GM18907 (cell line): ENCODE measurements around the gene CHST11.
A peak's percentile ranks its signal among the peaks of the same experiment; 100 is the strongest.

Experiments used
- ATAC-seq: cut with Tn5 transposase; IDR thresholded peaks from one replicate; pipeline ENCODE4 v1.9.1; 2021; ENCODE audit warnings: mild to moderate bottlenecking, moderate library complexity; ENCODE audit not compliant: unreplicated experiment

The CHST11 gene

DNA sequence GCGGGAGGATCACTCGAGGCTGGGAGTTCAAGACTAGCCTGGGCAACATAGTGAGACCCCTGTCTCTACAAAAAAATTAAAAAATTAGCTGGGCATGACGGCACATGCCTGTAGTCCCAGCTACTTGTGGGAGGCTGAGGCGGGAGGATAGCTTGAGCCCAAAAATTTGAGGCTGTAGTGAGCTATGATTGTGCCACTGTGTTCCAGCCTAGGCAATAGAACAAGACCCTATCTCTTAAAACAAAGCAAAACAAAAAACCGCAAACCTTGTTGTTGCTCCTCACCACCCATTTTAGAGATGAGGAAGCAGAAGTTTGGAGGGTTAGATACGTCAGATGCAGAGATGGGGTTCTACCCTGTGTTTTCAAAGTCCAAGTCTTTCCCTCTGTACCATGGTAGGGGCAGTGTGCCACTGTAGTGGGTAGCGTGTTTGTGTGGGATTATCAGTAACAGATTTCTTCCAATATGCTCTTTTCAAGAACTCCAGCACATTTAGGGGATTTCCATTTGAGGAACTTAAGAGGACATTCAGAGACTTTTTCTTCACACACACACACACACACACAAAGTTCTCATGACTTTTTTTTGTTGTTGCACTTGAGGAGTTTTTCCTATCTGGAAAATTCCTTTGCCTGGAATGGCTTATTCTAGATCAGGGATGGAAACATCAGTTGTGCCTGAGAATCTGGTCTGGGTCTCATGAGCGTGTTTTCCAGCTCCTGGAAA is 186.5 kb downstream of the CHST11 start:
- no peak for ATAC-seq

DNA sequence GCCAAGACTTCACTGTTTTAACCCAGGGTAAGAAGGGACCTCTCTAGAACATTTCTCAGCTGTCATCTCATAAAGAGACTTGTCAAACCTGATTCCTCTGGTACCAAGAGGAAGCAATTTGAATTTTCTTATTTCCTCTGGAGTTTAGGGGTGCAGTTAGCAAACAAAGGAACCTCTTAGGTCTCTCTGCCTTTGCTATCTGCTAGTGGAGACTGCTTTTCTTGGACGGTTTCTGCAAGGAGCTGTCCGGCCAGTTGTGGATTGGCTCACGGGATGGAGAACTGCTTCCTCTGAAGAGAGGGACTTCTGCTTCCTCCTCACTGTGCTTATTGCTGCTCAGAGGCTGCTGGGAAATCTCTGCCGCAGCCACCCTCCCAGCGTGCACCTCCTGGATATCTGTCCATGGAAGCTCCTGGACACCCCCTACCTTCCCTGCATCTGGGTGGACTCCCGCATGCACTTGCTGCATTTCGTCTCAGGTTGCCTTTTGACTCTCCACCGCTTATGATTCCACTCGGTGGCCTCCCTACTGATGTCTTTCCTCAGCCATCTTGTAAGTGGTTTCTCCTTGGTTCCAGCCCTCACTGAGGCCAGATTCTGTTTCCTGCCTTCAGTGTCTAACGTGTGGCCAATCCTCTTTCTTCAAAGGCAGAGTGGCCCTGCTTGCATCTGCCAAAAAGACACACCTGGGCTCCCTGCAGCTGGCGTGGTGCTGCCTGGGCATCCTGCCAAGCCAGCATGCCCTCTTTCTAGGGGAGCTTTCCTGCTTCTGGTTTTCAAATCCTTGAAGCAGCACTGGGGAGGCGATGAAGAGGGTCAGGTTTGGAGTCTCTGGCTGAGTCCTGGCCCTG is 187.3 kb downstream of the CHST11 start:
- ATAC-seq: peak; percentile 33

DNA sequence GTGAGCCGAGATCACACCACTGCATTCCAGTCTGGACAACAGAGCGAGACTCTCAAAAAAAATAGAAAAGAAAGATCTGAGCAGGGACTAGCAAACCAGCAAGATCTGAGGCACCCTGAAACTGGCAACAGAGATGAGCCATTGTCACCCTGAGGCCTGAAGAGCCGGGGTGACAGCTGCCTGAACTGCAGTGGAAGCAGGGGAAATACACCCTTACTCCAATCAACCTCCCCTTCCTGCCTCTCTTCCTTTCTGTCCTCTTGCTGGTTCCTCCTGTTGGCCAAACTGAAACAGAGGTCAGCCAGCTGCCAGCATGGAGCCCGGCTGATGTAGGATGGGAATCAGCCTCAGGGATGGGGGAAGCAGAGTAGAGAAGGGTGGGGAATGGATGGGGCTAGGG is 192.0 kb downstream of the CHST11 start:
- ATAC-seq: no peak

DNA sequence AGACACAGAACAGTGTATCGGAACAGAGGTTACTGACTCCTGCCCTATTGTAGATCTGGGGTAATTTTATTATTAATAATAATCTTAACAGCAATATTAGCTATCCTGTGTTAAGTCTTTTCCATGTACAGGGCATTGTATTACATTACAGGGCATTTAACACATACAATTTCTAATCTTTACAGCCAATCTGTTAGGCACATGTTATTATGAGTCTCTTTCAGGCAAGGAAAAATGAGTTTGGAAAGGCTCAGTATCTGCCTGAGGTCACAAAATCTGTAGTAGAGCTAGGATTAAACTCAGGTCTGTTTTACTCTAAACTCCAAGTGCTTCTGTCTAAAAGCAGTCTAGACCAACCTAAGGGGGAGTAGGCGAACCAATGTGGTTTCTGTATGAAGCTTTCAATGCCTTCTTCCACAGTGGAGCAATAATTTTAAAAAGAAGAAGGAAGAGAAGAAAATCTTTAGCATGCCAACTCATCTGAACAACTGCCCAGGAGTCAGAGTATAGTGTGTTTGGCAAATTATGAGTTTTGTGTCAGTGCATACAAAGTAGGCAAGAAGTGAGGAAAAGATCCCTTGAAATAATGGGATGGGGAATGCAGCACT is 192.6 kb downstream of the CHST11 start:
- ATAC-seq: no peak

DNA sequence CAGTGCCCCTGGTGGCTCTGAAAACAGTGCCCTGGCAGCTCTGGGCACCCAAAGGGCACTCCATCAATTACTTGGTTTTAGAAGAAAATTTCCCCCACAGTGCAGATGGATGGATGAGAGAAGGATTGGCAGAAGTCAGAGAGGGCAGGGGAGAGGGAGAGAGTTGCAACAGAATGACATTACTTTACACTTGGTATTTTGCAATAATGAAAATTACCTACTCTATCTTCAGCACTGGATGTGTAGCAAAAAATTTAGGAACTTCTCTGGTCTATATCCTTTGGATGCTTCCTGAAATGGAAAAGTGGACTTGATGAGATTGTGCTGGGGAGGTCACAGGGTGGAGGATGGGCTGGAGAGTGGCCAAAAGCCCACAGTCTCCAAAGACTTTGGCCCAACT is 193.2 kb downstream of the CHST11 start:
- ATAC-seq: no peak

DNA sequence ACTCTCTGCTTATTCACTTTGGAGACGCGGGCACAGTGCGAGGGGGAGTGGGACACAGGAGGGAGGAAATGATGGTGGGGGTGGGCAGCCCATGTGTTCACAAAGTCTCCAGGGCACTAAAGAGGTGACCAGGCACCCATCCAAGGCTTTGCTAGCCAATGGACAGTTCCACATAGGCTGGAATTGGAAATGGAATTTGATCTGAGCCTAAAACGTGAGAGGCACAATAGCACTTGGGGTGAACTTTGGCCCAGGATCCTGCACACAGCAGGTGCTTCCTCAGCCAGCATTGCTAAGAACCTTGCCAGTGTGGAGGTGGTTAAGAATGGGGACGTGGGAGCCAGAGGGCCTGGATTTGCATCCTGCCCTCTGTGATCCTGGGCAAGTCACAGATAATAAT is 193.8 kb downstream of the CHST11 start:
- no peak for ATAC-seq

DNA sequence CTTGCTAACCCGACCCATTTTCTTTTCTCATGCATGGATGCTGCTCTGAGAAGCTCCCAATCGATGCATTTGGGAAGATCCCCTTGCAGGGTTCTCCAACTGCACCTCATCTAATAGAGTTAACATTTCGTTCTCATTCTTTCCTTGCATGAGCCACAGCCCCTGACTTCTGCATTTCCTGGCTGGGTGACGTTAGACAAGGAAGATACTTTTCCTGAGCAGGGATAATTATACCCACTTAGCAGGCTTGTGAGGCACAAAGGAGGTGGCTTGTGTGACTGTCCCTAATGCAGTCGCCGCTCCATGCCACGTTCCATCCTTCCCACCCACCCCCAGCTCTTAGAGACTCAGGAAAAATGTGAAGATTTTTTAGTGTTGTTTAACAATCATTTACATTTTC is 195.1 kb downstream of the CHST11 start:
- ATAC-seq: no peak

DNA sequence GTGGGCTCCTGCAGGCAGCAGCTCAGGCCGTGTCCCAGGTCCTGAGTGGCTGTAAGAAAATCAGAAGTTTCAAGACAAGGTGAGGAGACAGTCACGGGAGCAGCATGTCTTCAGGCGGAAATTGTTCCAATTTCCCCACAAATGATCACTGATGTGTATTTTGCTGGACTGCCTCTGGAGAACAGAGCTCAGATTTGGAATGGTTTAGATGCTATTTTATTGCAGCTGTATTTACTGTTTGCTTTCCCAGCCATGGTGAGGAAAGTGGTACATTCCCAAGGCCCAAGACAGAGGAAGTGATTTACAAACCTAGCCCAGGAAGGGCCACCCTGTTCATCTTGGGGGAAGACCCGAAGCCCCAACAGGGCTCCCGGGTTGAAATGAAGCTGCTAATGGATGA is 195.6 kb downstream of the CHST11 start:
- ATAC-seq: no peak

DNA sequence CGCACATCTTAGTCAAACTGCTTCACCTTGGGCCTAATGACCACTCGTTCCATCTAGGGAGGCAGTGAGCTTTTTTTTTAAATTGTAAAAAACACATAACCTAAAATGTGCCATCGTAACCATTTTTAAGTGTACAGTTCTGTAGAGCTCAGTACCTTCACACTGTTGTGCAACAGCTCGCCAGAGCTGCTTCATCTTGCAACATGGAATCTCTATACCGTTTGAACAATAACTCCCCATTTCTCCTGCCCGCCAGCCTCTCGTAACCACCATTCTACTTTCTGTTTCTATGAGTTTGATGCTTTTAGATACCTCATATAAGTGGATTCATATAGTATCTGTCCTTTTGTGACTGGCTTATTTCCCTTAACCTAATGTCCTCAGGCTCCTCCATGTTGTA is 196.2 kb downstream of the CHST11 start:
- no peak for ATAC-seq

DNA sequence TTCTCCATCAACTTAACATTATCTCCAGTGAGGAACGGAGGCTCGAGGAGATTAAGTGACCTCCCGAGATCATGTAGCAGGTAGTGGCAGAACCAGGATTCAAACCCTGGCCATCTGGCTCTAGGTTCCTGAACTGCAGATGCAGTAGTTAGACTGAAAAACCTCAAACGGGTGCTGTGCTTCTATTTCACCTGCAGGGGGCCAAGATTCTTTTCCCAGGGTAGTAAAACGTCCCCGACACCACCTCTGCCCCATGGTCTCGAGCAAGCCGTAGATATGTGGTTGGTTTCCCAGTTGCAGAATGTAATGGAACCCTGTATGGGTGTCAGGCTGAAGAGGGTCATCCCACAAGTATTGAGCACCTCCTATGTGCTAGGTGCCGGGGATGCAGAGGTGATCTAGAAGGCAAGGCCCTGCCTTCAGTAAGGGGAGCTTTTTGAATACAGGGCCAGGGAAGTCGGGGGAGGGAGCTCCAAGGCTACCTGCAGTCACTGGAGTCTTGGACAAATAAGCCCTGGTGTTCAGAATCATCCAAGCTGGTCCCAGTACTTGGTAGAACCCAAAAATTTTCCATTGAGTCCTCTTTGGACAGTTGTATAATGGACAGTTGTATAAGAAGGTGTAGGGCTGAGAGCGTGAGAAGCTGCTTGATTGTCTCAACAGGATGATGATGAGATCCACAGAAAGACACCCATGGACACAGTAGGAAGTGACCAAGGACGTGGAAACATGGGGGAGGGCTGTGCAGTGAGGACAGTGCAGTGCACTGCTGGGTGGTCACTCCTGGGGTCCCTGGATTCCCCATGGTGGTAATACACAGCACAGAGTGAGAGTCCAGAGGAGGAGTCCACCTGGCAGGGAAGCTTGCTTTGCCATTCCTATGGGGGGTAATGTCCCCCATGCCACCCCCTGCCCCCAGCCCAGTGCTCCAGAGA is 197.2 kb downstream of the CHST11 start:
- ATAC-seq: no peak

DNA sequence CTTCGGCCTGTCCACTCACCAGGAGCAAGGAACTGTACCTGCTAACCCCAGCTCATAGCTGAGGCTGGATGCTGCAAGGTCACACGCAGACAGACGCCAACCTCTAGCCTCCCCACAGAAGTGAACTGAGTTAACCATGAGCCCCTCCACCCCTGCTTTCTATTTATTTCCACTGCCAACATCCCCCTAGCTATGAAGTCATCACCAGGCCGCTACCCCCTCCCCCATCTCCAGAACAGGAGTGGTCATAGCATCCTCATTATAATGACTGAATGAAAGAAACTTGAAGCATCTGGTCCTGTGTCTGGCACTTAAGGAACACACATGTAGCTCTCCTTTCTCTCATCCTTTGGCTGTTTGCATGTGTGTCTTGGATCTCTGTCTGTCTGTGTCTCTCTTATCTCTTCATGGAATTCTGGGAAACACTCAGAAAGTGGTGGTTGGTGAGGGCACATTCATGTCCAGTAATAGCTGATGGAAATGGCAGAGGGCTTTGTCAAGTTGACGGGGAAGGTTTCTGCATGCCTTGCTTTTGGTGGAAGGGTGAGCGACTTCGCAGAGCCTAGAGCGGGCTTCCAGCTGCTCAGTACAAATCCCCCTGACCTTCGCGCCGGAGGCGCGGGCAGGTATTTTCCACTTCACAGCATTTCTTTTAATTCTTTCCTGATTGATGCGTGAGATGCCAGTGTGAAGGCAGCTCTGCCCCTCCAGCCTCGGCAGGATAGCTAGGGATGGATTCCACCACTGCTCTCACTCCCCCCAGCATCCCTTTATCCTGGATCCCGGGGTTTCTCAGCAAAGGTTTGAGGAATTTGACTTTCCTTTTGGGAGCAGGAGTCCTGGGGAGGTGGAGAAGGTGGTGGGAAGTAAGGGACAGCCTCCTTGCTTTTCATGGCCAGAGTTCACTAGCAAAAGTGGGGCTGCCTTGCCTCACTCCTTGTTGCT is 198.2 kb downstream of the CHST11 start:
- ATAC-seq: no peak

DNA sequence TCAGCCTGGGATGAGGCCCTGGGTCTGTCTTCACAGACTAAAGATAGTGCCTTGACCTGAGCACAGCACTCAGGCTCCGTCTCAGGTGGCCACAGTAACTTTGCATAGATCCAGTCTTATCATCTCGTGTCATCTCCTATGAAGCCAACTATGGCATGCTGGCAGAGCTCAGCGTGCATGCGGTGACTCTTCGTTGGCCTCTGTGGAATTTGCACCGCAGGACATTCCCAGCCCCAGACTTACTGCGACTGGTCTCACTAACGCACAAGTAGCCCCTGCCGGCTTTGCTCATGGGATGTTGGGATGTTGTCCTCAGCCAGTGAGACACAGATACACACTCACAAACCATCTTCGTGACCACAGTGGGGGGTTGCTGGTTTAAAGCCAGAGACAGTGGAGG is 199.6 kb downstream of the CHST11 start:
- no peak for ATAC-seq

DNA sequence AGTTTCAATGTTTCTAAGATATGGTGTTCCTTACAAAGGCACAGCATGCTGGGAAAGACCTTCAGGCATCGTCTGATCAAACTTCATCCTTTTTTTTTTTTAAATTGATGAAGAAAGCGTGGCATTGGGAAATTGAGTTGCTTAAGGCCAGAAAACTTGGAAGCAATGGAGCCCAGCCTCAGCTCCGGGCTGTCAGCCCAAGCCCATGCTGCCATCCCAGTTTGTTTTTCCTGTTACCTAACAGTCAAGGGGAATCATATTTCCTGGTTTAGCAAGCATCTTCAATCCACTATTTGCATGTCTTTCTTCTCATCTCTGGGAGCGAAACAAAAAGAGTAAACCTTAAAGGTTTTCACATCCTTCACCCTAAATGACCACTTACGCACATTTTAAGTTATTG is 200.2 kb downstream of the CHST11 start:
- ATAC-seq: no peak

DNA sequence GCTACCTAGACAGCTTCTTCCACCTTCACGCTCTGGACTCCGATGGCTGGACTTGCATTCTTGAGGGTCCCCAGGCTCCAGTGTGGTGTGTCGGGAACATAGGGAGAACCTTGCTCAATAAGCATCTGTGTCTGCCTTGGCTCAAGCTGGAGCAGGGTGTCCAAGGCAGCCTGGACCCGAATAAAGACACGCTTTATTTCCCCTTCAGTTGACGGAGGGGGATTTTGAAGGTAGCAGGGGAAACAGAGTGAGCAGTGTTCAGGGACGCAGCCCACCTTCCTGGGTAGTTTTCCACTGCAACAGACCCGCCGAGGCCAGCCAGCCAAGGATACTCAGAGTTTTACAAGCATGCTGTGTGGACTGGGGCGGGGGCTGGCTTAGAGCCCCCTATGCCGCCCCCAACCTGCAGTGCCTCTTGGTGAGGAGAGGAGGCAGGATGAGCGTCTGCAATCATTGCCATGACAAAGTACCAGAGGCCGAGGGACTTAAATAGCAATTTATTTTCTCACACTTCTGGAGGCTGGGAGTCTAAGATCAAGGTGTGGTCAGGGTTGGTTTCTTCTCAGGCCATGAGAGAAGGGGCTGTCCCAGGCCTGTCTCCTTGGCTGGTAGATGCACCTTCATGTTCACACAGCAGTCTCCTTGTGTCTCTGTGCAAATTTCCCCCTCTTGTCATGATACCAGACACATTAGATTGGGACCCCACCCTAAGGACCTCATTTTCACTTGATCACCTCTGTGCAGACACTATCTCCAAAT is 201.2 kb downstream of the CHST11 start:
- ATAC-seq: peak; percentile 56

DNA sequence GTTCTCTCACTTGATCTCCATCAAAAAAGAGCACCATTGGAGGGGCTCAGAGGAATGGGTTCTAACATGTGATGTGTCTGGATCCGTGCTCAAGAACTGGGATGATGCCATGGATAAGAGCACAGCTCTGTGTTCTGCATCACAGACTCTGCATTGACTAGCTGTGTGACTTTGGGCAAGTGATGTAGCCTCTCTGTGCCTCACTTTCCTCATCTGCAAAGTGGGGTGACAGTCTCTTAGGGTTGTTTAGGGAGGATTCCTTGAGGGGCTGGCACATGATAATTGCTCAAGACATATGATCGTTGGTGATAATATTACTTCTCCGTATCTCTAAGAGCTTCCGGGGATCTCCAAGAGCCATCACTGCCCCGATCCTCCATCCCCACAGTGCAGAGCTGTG is 202.3 kb downstream of the CHST11 start:
- ATAC-seq: no peak

DNA sequence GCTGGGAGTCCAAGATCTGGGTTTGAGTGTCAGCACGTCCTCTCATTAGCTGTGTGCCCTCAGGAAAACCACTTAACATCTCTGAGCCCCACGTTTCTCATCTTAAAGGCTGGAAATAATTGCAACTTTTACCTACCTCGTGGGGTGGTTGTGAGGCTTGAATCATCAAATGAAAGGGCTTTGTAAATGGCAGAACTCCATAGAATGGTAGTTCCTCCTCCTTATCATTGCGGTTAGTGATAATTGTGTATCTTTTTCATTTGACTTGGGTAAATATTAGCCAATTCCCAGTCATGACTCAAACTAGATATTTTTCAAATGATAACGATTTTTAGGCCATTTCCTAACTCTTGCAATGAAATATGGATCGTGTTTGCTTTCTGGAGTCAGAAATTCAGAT is 205.5 kb downstream of the CHST11 start:
- ATAC-seq: no peak

DNA sequence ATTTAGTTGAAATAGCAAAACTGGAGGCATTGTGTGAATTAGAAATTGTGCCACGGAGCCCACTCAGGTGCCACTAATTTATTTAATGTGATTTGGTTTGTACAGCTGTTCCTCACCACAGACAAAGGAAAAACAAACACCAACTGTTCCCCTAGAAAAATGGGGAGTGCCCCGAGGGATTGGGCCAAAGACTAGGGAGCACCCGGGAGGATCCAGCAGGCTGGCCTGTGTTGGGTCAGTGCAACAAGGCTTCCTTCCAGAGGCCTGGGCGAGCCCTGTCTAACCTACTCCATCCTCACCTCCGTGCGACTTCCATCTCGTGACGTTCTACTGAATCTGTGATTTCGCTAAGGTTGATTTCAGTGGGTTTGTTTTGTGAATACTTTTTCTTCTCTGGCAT is 206.2 kb downstream of the CHST11 start:
- ATAC-seq: no peak

DNA sequence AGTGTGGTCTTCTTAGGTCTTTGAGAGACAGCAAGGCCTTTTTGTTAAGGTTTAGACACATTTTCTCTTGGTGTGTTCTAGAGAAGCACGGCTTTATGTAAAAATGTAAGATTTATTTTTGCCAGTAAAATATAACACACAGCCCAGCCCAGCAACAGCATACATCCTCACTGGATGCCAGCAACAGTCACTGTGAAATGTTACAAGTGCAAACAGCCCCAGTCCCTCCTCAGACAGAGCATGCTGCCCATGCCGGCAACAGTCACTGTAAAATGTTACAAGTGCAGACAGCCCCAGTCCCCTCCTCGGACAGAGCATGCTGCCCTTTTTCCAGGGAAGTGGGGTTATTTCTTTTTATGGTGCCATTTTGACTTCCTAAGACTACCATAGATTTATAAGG is 207.6 kb downstream of the CHST11 start:
- no peak for ATAC-seq

DNA sequence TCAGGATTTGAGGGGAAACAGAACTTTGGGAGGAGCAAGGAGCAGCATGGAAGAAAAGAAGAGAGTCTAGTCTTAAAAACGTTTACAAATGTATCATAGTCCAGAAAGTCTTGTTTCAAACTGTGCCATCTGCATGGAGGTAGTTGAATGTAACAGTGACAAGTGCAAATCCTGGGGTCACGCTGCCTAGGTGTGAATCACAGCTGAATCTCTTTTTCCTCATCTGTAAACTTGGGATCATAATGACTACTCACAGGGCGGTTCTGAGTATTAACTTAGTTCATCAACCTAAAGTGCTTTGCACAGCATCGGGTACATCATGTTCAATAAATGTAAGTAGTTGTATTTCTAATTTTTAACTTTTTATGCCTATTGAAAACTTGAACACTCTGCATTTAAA is 208.5 kb downstream of the CHST11 start:
- no peak for ATAC-seq
